ENCODE results near the gene MCMBP.

Gene MCMBP

DNA sequence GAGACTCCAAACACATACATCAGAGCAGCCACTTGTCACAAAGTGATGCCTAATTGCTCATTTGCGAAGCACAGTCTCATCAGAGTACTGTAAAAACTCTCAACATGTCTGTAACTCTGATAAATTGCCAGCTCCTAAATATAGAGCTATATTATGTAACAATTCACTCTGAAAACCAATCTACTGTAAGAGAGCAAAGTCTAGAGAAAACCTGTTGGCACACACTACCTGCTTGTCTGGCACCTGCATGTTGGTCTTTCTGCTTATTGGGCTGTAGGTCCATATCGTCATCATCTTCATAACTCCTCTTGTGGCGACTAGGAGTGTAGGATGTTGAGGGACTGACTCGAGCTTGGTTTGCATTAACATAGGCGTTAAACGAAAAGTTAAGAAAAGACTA lies 19.8 kb downstream of the MCMBP start:
- Histone ChIP-seq H4K20me1 (ENCODE audit: insufficient read depth, low read length) (no peaks in the 10 kb centered on the region), H2AFZ (ENCODE audit: low read depth, low read length) (no peak overlapping the region), H3K79me2 (ENCODE audit: low read length) (peaks cover 1% of the 10 kb centered on the region; the same call in 1 of the 2 replicates), H3K27ac (ENCODE audit: low read length) (no peak overlapping the region), H3K4me3 (ENCODE audit: low read length) (no peak overlapping the region), H3K36me3 (replicated peaks; ENCODE audit: low read depth, low read length) (peaks cover 23% of the 10 kb centered on the region), H3K27me3 (ENCODE audit: low read depth, low read length) (no peaks in the 10 kb centered on the region), H3K4me1 (ENCODE audit: low read length) (no peaks in the 10 kb centered on the region), H3K9me3 (ENCODE audit: insufficient read depth, low read length) (no peaks in the 10 kb centered on the region), H3K9ac (ENCODE audit: low read length) (no peak overlapping the region), H3K4me2 (ENCODE audit: low read length) (no peak overlapping the region)
- TF ChIP-seq, protein P1, sequence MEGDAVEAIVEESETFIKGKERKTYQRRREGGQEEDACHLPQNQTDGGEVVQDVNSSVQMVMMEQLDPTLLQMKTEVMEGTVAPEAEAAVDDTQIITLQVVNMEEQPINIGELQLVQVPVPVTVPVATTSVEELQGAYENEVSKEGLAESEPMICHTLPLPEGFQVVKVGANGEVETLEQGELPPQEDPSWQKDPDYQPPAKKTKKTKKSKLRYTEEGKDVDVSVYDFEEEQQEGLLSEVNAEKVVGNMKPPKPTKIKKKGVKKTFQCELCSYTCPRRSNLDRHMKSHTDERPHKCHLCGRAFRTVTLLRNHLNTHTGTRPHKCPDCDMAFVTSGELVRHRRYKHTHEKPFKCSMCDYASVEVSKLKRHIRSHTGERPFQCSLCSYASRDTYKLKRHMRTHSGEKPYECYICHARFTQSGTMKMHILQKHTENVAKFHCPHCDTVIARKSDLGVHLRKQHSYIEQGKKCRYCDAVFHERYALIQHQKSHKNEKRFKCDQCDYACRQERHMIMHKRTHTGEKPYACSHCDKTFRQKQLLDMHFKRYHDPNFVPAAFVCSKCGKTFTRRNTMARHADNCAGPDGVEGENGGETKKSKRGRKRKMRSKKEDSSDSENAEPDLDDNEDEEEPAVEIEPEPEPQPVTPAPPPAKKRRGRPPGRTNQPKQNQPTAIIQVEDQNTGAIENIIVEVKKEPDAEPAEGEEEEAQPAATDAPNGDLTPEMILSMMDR (IDR thresholded peaks at IDR 0.05; ENCODE audit: low read depth, low read length), result no peak
- no peak for TF ChIP-seq EZH2phosphoT487 (IDR thresholded peaks at IDR 0.05; ENCODE audit: low read depth)

- no peaks in the 10 kb centered on the region for H4K20me1 ChIP-seq (ENCODE audit: insufficient read depth, low read length)
- TF ChIP-seq, protein P1 (IDR thresholded peaks at IDR 0.05; ENCODE audit: low read depth, low read length), result no peak
- no peak for TF ChIP-seq EZH2phosphoT487 (IDR thresholded peaks at IDR 0.05; ENCODE audit: low read depth)
Observed at GRCh38 chr10:119852277-119852676, 20.4 kb downstream of the MCMBP start.

DNA sequence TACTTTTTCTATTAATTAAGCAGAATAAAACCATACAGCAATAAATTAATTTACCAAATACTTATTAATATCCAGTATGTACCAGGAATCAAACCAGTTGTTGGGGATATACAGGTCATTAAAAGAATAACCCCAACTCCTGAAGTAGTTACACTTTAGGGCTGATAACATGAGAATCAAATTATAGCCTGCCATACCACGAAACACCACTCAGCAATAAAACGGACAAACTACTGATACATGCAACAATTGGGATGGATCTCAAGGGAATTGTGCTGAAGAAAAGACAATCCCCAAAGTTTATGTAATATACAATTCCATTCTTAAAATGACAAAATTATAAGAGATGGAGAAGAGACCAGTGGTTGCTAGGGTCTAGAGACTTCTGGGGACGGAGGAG lies 22.7 kb downstream of the MCMBP start:
- Histone ChIP-seq H4K20me1 (ENCODE audit: insufficient read depth, low read length) (no peaks in the 10 kb centered on the region), H3K4me1 (ENCODE audit: low read length) (peaks cover 12% of the 10 kb centered on the region), H3K36me3 (replicated peaks; ENCODE audit: low read depth, low read length) (peaks cover 27% of the 10 kb centered on the region), H3K9ac (ENCODE audit: low read length) (no peak overlapping the region), H3K27me3 (ENCODE audit: low read depth, low read length) (no peaks in the 10 kb centered on the region), H2AFZ (ENCODE audit: low read depth, low read length) (no peak overlapping the region), H3K79me2 (ENCODE audit: low read length) (no peaks in the 10 kb centered on the region), H3K27ac (ENCODE audit: low read length) (no peak overlapping the region), H3K9me3 (ENCODE audit: insufficient read depth, low read length) (no peaks in the 10 kb centered on the region), H3K4me2 (ENCODE audit: low read length) (no peak overlapping the region), H3K4me3 (ENCODE audit: low read length) (no peak overlapping the region)
- no peak for TF ChIP-seq EZH2phosphoT487 (IDR thresholded peaks at IDR 0.05; ENCODE audit: low read depth)
- TF ChIP-seq, protein P1 (IDR thresholded peaks at IDR 0.05; ENCODE audit: low read depth, low read length), result no peak

More at GRCh38 chr10:119852277-119852676, 20.4 kb downstream of the MCMBP start:
- peaks cover 22% of the 10 kb centered on the region for H3K36me3 ChIP-seq (replicated peaks; ENCODE audit: low read depth, low read length)
- H3K4me3 ChIP-seq (ENCODE audit: low read length), result no peak overlapping the region
- H3K27me3 ChIP-seq (ENCODE audit: low read depth, low read length), result no peaks in the 10 kb centered on the region
- no peak overlapping the region for H3K9ac ChIP-seq (ENCODE audit: low read length)
- no peaks in the 10 kb centered on the region for H3K9me3 ChIP-seq (ENCODE audit: insufficient read depth, low read length)
- H2AFZ ChIP-seq (ENCODE audit: low read depth, low read length), result no peak overlapping the region
- H3K79me2 ChIP-seq (ENCODE audit: low read length), result no peaks in the 10 kb centered on the region
- H3K4me1 ChIP-seq (ENCODE audit: low read length), result peaks cover under 1% of the 10 kb centered on the region; the same call in 1 of the 2 replicates
- H3K27ac ChIP-seq (ENCODE audit: low read length), result no peak overlapping the region
- no peak overlapping the region for H3K4me2 ChIP-seq (ENCODE audit: low read length)

DNA sequence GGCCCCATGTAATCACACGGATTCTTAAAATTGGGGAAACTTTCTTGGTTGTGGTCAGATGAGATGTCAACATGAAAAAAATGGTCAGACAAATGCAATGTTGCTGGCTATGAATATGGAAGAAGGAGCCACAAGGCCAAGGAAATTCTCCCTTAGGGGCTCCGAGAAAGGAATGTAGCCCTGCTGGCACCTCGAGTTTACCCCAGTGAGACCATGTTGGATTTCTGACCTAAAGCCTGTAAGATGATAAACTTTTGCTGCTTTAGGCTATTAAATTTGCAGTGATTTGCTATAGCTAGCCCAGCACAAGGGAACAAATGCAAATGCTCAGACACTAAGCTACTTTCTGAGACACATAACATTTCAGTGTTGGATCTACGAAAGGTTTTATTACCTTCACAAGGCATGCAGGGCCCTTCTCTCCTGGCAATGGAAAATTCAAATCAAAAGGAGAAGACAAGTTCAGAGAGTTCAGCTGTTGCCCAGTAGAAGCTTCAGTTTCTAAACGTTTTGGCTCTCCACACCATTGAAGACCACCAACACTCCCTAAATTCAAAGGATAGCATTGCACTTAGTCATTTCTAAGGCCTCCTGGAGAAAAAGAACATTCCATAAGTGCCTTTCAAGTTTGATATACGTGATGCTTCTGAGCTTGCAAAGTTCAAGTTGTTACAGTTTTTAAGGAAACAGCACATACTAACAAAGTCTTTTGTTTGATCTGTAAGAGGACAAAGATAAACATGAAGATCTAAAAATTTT lies 23.4 kb downstream of the MCMBP start:
- TF ChIP-seq EZH2phosphoT487 (IDR thresholded peaks at IDR 0.05; ENCODE audit: low read depth), result no peak
- TF ChIP-seq, protein P1 (IDR thresholded peaks at IDR 0.05; ENCODE audit: low read depth, low read length), result no peak
- peaks cover 12% of the 10 kb centered on the region for H3K4me1 ChIP-seq (ENCODE audit: low read length)
- no peak overlapping the region for H3K4me2 ChIP-seq (ENCODE audit: low read length)
- H3K4me3 ChIP-seq (ENCODE audit: low read length), result no peak overlapping the region
- H3K27me3 ChIP-seq (ENCODE audit: low read depth, low read length), result no peaks in the 10 kb centered on the region
- no peak overlapping the region for H2AFZ ChIP-seq (ENCODE audit: low read depth, low read length)
- peaks cover 30% of the 10 kb centered on the region for H3K36me3 ChIP-seq (replicated peaks; ENCODE audit: low read depth, low read length)
- no peaks in the 10 kb centered on the region for H4K20me1 ChIP-seq (ENCODE audit: insufficient read depth, low read length)
- no peaks in the 10 kb centered on the region for H3K79me2 ChIP-seq (ENCODE audit: low read length)
- H3K9me3 ChIP-seq (ENCODE audit: insufficient read depth, low read length), result no peaks in the 10 kb centered on the region
- no peak overlapping the region for H3K27ac ChIP-seq (ENCODE audit: low read length)
- H3K9ac ChIP-seq (ENCODE audit: low read length), result no peak overlapping the region

Measured in OCI-LY3 (cell line).